A204.1 (cell line): ENCODE data around the gene SQOR.
"Not testable (repeated sequence)": the region's sequence is repeated elsewhere in the genome, so short reads cannot be mapped to it uniquely, and the experiment has no call there.

Experiments used
- FAIRE-seq: peaks from 2 replicates; lab custom pipeline; 2012; peaks lifted over from hg19 to GRCh38; lab: Jason Lieb, UNC

SQOR gene

GRCh38 chr15:45631776-45632175 lies 3.1 kb upstream of the SQOR start:
- no peak for FAIRE-seq

- no peak for FAIRE-seq
Observed at GRCh38 chr15:45635191-45635638, 386 bp downstream of the SQOR start.

GRCh38 chr15:45635763-45636292 lies 999 bp downstream of the SQOR start:
- FAIRE-seq: peak; percentile 6

- FAIRE-seq: no peak
Observed at GRCh38 chr15:45637141-45637540, 2.3 kb downstream of the SQOR start.

GRCh38 chr15:45637552-45638033 lies 2.8 kb downstream of the SQOR start:
- no peak for FAIRE-seq

- FAIRE-seq: no peak
Observed at GRCh38 chr15:45640616-45641015, 5.8 kb downstream of the SQOR start.

- no peak for FAIRE-seq
Observed at GRCh38 chr15:45641374-45641781, 6.5 kb downstream of the SQOR start.

GRCh38 chr15:45641999-45642932 lies 7.4 kb downstream of the SQOR start:
- no peak for FAIRE-seq

- FAIRE-seq: no peak
Observed at GRCh38 chr15:45644437-45644836, 9.6 kb downstream of the SQOR start.

- no peak for FAIRE-seq
Observed at GRCh38 chr15:45645026-45645980, 10.5 kb downstream of the SQOR start.

- no peak for FAIRE-seq
Observed at GRCh38 chr15:45646220-45646619, 11.4 kb downstream of the SQOR start.

GRCh38 chr15:45647828-45648227 lies 13.0 kb downstream of the SQOR start:
- no peak for FAIRE-seq

- FAIRE-seq: no peak
Observed at GRCh38 chr15:45648521-45649200, 13.8 kb downstream of the SQOR start.

GRCh38 chr15:45650007-45650406 lies 15.2 kb downstream of the SQOR start:
- not testable (repeated sequence) for FAIRE-seq

GRCh38 chr15:45650889-45651525 lies 16.2 kb downstream of the SQOR start:
- FAIRE-seq: no peak

- FAIRE-seq: no peak
Observed at GRCh38 chr15:45653702-45654424, 19.0 kb downstream of the SQOR start.

- no peak for FAIRE-seq
Observed at GRCh38 chr15:45654749-45655148, 19.9 kb downstream of the SQOR start.

- FAIRE-seq: no peak
Observed at GRCh38 chr15:45657254-45657653, 22.4 kb downstream of the SQOR start.

- no peak for FAIRE-seq
Observed at GRCh38 chr15:45657764-45658545, 23.1 kb downstream of the SQOR start.
